Activated T-helper 1 cell treated with anti-CD3 and anti-CD28 coated beads, Interleukin-12 subunit alpha, Interleukin-12 subunit beta, Interleukin-2, Interleukin-4 antibody, amounts not matched to agents 30 ng/mL and 10 ng/mL and 1 ng/mL, durations not matched to agents 14 hours and 24 hours and 36 hours (primary cell): ENCODE measurements around the gene ZSCAN5C. TPM values are rescaled to one million over a fixed set of nuclear protein-coding genes. Genes with fewer than 3 reads are reported as not detected.

ENCODE experiments used
- DNase-seq: peaks from one replicate; pipeline ENCODE4 v3.0.0; 2021; ENCODE audit warnings: low spot score
- H3K27ac Mint-ChIP-seq: one replicate; pipeline ENCODE4 v1.8.0; 2021; ENCODE audit warnings: mild to moderate bottlenecking, mixed read lengths
- H3K27me3 Mint-ChIP-seq: one replicate; pipeline ENCODE4 v1.8.0; 2022; ENCODE audit warnings: mild to moderate bottlenecking, moderate library complexity, mixed read lengths; ENCODE audit not compliant: insufficient read depth
- H3K36me3 Mint-ChIP-seq: one replicate; pipeline ENCODE4 v1.8.0; 2021; ENCODE audit warnings: low read depth, mixed read lengths
- H3K4me1 Mint-ChIP-seq: one replicate; pipeline ENCODE4 v1.8.0; 2021; ENCODE audit warnings: low read depth, mixed read lengths
- H3K4me3 Mint-ChIP-seq: one replicate; pipeline ENCODE4 v1.8.0; 2021; ENCODE audit warnings: mild to moderate bottlenecking, moderate library complexity, mixed read lengths
- H3K9me3 Mint-ChIP-seq: one replicate; pipeline ENCODE4 v1.8.0; 2021; ENCODE audit warnings: mixed read lengths
- intact Hi-C: fragments of 100-400 bp; cut with micrococcal nuclease; formaldehyde crosslinking; loops from one replicate; pipeline ENCODE4 v1.15.1; 2024
- total RNA-seq: library from RNA; stranded (reverse); gene quantifications from 2 replicates; pipeline ENCODE4 v1.2.3, GENCODE V29; 2022

ZSCAN5C gene
- total RNA-seq, 1 donor from 2014 or later, result not detected

DNA sequence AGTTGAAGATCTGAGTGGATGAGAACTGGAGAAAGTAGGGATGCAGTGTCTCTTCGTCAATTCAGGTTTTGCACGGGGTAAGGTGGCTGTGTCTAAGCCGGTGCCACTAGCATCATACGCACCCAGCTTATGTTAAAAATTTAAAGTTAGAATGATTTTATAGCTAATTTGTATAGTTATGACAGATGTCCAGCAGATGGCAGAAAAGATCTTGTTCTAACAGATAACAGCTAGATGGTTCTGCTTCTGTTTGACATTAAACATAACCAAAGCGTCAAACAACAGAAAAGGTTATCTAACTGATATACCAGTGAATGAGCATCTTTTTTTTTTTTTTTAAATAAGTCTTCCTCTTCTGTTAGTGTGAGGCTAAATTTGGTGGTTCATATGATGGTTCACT lies 51.7 kb downstream of the ZSCAN5C start:
- no peak for DNase-seq
- H3K27ac Mint-ChIP-seq, result no peak overlapping the region
- intact Hi-C loops, result loop anchor here (1.0 to 2.0 kb wide), 5 partner anchors 61 to 187 kb away; partner anchors contain the start of gene ZSCAN5A
- H3K4me3 Mint-ChIP-seq, result no peak overlapping the region
- H3K36me3 Mint-ChIP-seq, result no peaks in the 10 kb centered on the region
- H3K4me1 Mint-ChIP-seq, result no peaks in the 10 kb centered on the region
- peaks cover 8% of the 10 kb centered on the region for H3K9me3 Mint-ChIP-seq
- H3K27me3 Mint-ChIP-seq, result no peaks in the 10 kb centered on the region

DNA sequence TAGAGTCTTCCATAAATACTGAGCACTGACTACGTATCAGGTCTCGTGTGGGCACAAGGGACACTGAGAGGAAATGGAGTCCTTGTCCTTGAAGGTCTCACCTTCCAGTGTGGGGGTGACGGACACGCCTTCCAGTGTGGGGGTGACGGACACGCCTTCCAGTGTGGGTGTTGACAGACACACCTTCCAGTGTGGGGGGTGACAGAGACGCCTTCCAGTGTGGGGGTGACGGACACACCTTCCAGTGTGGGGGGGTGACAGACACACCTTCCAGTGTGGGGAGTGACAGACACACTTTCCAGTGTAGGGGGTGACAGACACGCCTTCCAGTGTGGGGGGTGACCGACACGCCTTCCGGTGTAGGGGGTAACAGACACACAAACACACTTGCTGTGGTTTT lies 56.2 kb downstream of the ZSCAN5C start:
- H3K27me3 Mint-ChIP-seq, result no peaks in the 10 kb centered on the region
- DNase-seq, result no peak
- no peaks in the 10 kb centered on the region for H3K36me3 Mint-ChIP-seq
- no peak overlapping the region for H3K4me3 Mint-ChIP-seq
- no peaks in the 10 kb centered on the region for H3K4me1 Mint-ChIP-seq
- no peaks in the 10 kb centered on the region for H3K9me3 Mint-ChIP-seq
- intact Hi-C loops, result no loop called here
- H3K27ac Mint-ChIP-seq, result no peak overlapping the region

Other genes with a start within 250 kb of the ZSCAN5C start
- not detected in 2 replicates for gene NLRP5, start 215.5 kb upstream of the ZSCAN5C start, total RNA-seq
- 41.8 and 42.6 TPM in 2 replicates for gene ZNF787, start 81.0 kb upstream of the ZSCAN5C start, total RNA-seq
- gene ZNF444, start 61.0 kb upstream of the ZSCAN5C start, total RNA-seq, result 33.8 and 36.5 TPM in 2 replicates
- not detected in 2 replicates for gene GALP, start 26.3 kb upstream of the ZSCAN5C start, total RNA-seq
- gene ZSCAN5B, start 4.5 kb upstream of the ZSCAN5C start, total RNA-seq, result not detected in 2 replicates
- 0.29 and 0.51 TPM in 2 replicates for gene EDDM13, start 70.5 kb downstream of the ZSCAN5C start, total RNA-seq
- 7.3 and 7.5 TPM in 2 replicates for gene ZSCAN5A, start 112.6 kb downstream of the ZSCAN5C start, total RNA-seq
- 1.2 and 1.3 TPM in 2 replicates for gene ZNF582, start 191.3 kb downstream of the ZSCAN5C start, total RNA-seq
- 1.4 and 2.1 TPM in 2 replicates for gene ZNF583, start 202.1 kb downstream of the ZSCAN5C start, total RNA-seq